PC-9 (cell line): ENCODE results near the gene GNAI1.

Experiments
- CTCF ChIP-seq: fragments of 200-600 bp; sonication (generic); conservative IDR thresholded peaks from 2 replicates; pipeline ENCODE4 v1.6.1; 2017; ENCODE audit warnings: mixed run types, antibody characterized with exemption, mild to moderate bottlenecking, moderate library complexity
- EZH2 ChIP-seq: fragments of 200-600 bp; sonication (generic); IDR thresholded peaks from 2 replicates; pipeline ENCODE4 v1.8.0; 2017; ENCODE audit warnings: antibody characterized with exemption, low read depth

- TF ChIP-seq CTCF (no peak), EZH2 (no peak)
Measured at GRCh38 chr7:80137410-80137809, 2.8 kb downstream of the GNAI1 start.
